CD4-positive, alpha-beta memory T cell (primary cell): ENCODE measurements around the gene COL27A1. TPM values are rescaled to one million over a fixed set of nuclear protein-coding genes. Genes with fewer than 3 reads are reported as not detected.

Experiments used
- CTCF ChIA-PET: fragments of 350-600 bp; sonication (Branson Sonifier 250); formaldehyde crosslinking; loops from one replicate; lab custom pipeline; 2021; ENCODE audit warnings: inconsistent platforms; ENCODE audit not compliant: partially characterized antibody; lab: Charles Lee
- POLR2A ChIA-PET: fragments of 350-600 bp; sonication (Branson Sonifier 250); formaldehyde crosslinking; loops from one replicate; lab custom pipeline; 2021; ENCODE audit not compliant: partially characterized antibody; lab: Charles Lee
- DNase-seq, 5 donors: peaks; one replicate each; pipeline versions ENCODE4 v3.0.0 to v3.0.0-alpha.2; 2020 to 2022; ENCODE audit warnings: mixed read lengths in 1 of 5
- H3K27ac ChIP-seq: one replicate; pipeline ENCODE4 v1.7.0; 2013; ENCODE audit warnings: low read depth, low read length
- H3K27me3 ChIP-seq: 2 replicates; pipeline ENCODE4 v1.7.0; 2013; ENCODE audit warnings: mild to moderate bottlenecking, low read length, moderate library complexity; ENCODE audit not compliant: insufficient read depth
- H3K36me3 ChIP-seq: 2 replicates; pipeline ENCODE4 v1.7.0; 2013; ENCODE audit warnings: mild to moderate bottlenecking, low read length, moderate library complexity; ENCODE audit not compliant: insufficient read depth
- H3K4me1 ChIP-seq: 2 replicates; pipeline ENCODE4 v1.7.0; 2013; ENCODE audit warnings: mild to moderate bottlenecking, low read length, moderate library complexity; ENCODE audit not compliant: insufficient read depth
- H3K4me3 ChIP-seq, 2 donors: one replicate each; pipeline ENCODE4 v1.7.0; 2013; ENCODE audit warnings: low read length in 2 of 2, mild to moderate bottlenecking in 1 of 2
- H3K9me3 ChIP-seq, 2 donors: one replicate each; pipeline ENCODE4 v1.7.0; 2013; ENCODE audit warnings: low read length in 2 of 2, control low read depth in 1 of 2; ENCODE audit not compliant: control insufficient read depth in 1 of 2
- H3K27ac Mint-ChIP-seq, 7 donors: one replicate each; pipeline ENCODE4 v1.8.0; 2020 to 2021; ENCODE audit warnings: mixed read lengths in 7 of 7, mild to moderate bottlenecking in 6 of 7, inconsistent platforms in 3 of 7, moderate library complexity in 3 of 7
- H3K27me3 Mint-ChIP-seq, 2 donors: one replicate each; pipeline ENCODE4 v1.8.0; 2020 to 2021; ENCODE audit warnings: mixed read lengths in 2 of 2
- H3K36me3 Mint-ChIP-seq, 2 donors: one replicate each; pipeline ENCODE4 v1.8.0; 2020 to 2021; ENCODE audit warnings: mixed read lengths in 2 of 2, inconsistent platforms in 1 of 2, mild to moderate bottlenecking in 1 of 2
- H3K4me1 Mint-ChIP-seq, 4 donors: one replicate each; pipeline ENCODE4 v1.8.0; 2020 to 2021; ENCODE audit warnings: mixed read lengths in 4 of 4, mild to moderate bottlenecking in 1 of 4
- H3K4me3 Mint-ChIP-seq, 8 donors: one replicate each; pipeline ENCODE4 v1.8.0; 2020 to 2021; ENCODE audit warnings: mixed read lengths in 8 of 8, mild to moderate bottlenecking in 7 of 8, moderate library complexity in 6 of 8, inconsistent platforms in 3 of 8
- H3K9me3 Mint-ChIP-seq, 8 donors: one replicate each; pipeline ENCODE4 v1.8.0; 2020 to 2021; ENCODE audit warnings: mixed read lengths in 8 of 8, mild to moderate bottlenecking in 5 of 8, inconsistent platforms in 3 of 8, moderate library complexity in 1 of 8
- intact Hi-C: fragments of 100-400 bp; cut with micrococcal nuclease; formaldehyde crosslinking; loops from one replicate; pipeline ENCODE4 v1.15.1; 2023
- polyA plus RNA-seq, 2 donors: library from polyadenylated mRNA; unstranded; fragments of 300-500 nt; fragmentation: Illumina TruSeq; gene quantifications; one replicate each; pipeline ENCODE4 v1.2.3, GENCODE V29; 2021
- total RNA-seq, 2 experiments: library from RNA; stranded (reverse); gene quantifications; one replicate each; pipeline ENCODE4 v1.2.3, GENCODE V29; 2021

COL27A1 gene
- total and polyA plus RNA-seq, 4 experiments from 2014 or later: 1.3 TPM; not detected in 2

- peaks cover 0 to 1% (median 0%) of the 10 kb centered on the region in 8 donors for H3K9me3 Mint-ChIP-seq
- H3K27me3 ChIP-seq: no peaks in the 10 kb centered on the region
- no peaks in the 10 kb centered on the region for H3K9me3 ChIP-seq
- no peak overlapping the region for H3K27ac ChIP-seq
- H3K27ac Mint-ChIP-seq: no peak overlapping the region
- CTCF ChIA-PET: interaction anchor here (2.1 kb wide), 1 partner anchor 27 kb away, joined by 6 read pairs; no protein-coding TSS in a partner anchor
- POLR2A ChIA-PET: no interaction called here
- H3K4me3 Mint-ChIP-seq: no peak overlapping the region
- H3K4me3 ChIP-seq: no peak overlapping the region
- DNase-seq: peak in 1 of 5 donors; percentile 13
- H3K4me1 ChIP-seq: no peaks in the 10 kb centered on the region
- H3K36me3 Mint-ChIP-seq: no peaks in the 10 kb centered on the region
- intact Hi-C loops: no loop called here
- H3K4me1 Mint-ChIP-seq: no peaks in the 10 kb centered on the region
- H3K36me3 ChIP-seq: no peaks in the 10 kb centered on the region
- peaks cover 0 to 4% of the 10 kb centered on the region in 2 donors for H3K27me3 Mint-ChIP-seq
These were observed 108.6 kb downstream of the COL27A1 start for GRCh38 chr9:114263853-114264510.

GRCh38 chr9:114264806-114265550 is 109.6 kb downstream of the COL27A1 start:
- CTCF ChIA-PET: interaction anchor here (2.1 kb wide), 1 partner anchor 26 kb away, joined by 6 read pairs; no protein-coding TSS in a partner anchor
- no peaks in the 10 kb centered on the region for H3K4me1 Mint-ChIP-seq

GRCh38 chr9:114266969-114267368 is 111.6 kb downstream of the COL27A1 start:
- POLR2A ChIA-PET: no interaction called here
- H3K27ac Mint-ChIP-seq: no peak overlapping the region

More at GRCh38 chr9:114264806-114265550, 109.6 kb downstream of the COL27A1 start:
- no peaks in the 10 kb centered on the region for H3K27me3 ChIP-seq
- H3K9me3 ChIP-seq: no peaks in the 10 kb centered on the region
- POLR2A ChIA-PET: no interaction called here
- no peak overlapping the region for H3K4me3 ChIP-seq
- H3K4me1 ChIP-seq: no peaks in the 10 kb centered on the region
- peak in 1 of 5 donors; percentile 8 for DNase-seq
- no peak overlapping the region for H3K27ac Mint-ChIP-seq
- no peaks in the 10 kb centered on the region for H3K9me3 Mint-ChIP-seq
- intact Hi-C loops: no loop called here
- no peak overlapping the region for H3K4me3 Mint-ChIP-seq
- no peaks in the 10 kb centered on the region for H3K36me3 ChIP-seq
- no peak overlapping the region for H3K27ac ChIP-seq
- peaks cover 0 to 4% of the 10 kb centered on the region in 2 donors for H3K27me3 Mint-ChIP-seq
- no peaks in the 10 kb centered on the region for H3K36me3 Mint-ChIP-seq

GRCh38 chr9:114269023-114269422 is 113.7 kb downstream of the COL27A1 start:
- Mint-ChIP-seq H3K4me3 (no peak overlapping the region), H3K27ac (no peak overlapping the region), H3K4me1 (no peaks in the 10 kb centered on the region), H3K27me3 (peaks cover 3 to 4% of the 10 kb centered on the region in 2 donors), H3K9me3 (no peaks in the 10 kb centered on the region), H3K36me3 (no peaks in the 10 kb centered on the region)
- no peaks in the 10 kb centered on the region for H3K4me1 ChIP-seq
- ChIA-PET POLR2A (no interaction called here), CTCF (interaction anchor here (1.2 kb wide), 1 partner anchor 187 kb away, joined by 3 read pairs; no protein-coding TSS in a partner anchor)
- no peaks in the 10 kb centered on the region for H3K9me3 ChIP-seq
- no peaks in the 10 kb centered on the region for H3K36me3 ChIP-seq
- no peak overlapping the region for H3K27ac ChIP-seq
- intact Hi-C loops: no loop called here
- DNase-seq: no peak
- no peaks in the 10 kb centered on the region for H3K27me3 ChIP-seq
- no peak overlapping the region for H3K4me3 ChIP-seq

More at GRCh38 chr9:114266969-114267368, 111.6 kb downstream of the COL27A1 start:
- no peaks in the 10 kb centered on the region for H3K4me1 Mint-ChIP-seq
- CTCF ChIA-PET: interaction anchor here (1.0 kb wide), 1 partner anchor 24 kb away, joined by 3 read pairs; no protein-coding TSS in a partner anchor
- H3K27me3 ChIP-seq: no peaks in the 10 kb centered on the region
- peak in 1 of 5 donors; percentile 6 for DNase-seq
- peaks cover 0 to 4% of the 10 kb centered on the region in 2 donors for H3K27me3 Mint-ChIP-seq
- no peak overlapping the region for H3K4me3 ChIP-seq
- no peaks in the 10 kb centered on the region for H3K36me3 Mint-ChIP-seq
- no peaks in the 10 kb centered on the region for H3K4me1 ChIP-seq
- H3K27ac ChIP-seq: no peak overlapping the region
- H3K36me3 ChIP-seq: no peaks in the 10 kb centered on the region
- no peaks in the 10 kb centered on the region for H3K9me3 ChIP-seq
- intact Hi-C loops: no loop called here
- H3K9me3 Mint-ChIP-seq: no peaks in the 10 kb centered on the region
- no peak overlapping the region for H3K4me3 Mint-ChIP-seq

- H3K27ac ChIP-seq: no peak overlapping the region
- peaks cover 3 to 4% of the 10 kb centered on the region in 2 donors for H3K27me3 Mint-ChIP-seq
- no peak overlapping the region for H3K4me3 ChIP-seq
- H3K9me3 ChIP-seq: no peaks in the 10 kb centered on the region
- ChIA-PET CTCF (no interaction called here), POLR2A (no interaction called here)
- H3K36me3 Mint-ChIP-seq: no peaks in the 10 kb centered on the region
- peak in 1 of 5 donors; percentile 28 for DNase-seq
- intact Hi-C loops: no loop called here
- H3K27me3 ChIP-seq: no peaks in the 10 kb centered on the region
- no peak overlapping the region for H3K27ac Mint-ChIP-seq
- no peaks in the 10 kb centered on the region for H3K4me1 ChIP-seq
- H3K36me3 ChIP-seq: no peaks in the 10 kb centered on the region
- H3K4me1 Mint-ChIP-seq: no peaks in the 10 kb centered on the region
- no peak overlapping the region for H3K4me3 Mint-ChIP-seq
- no peaks in the 10 kb centered on the region for H3K9me3 Mint-ChIP-seq
These were observed 115.0 kb downstream of the COL27A1 start for GRCh38 chr9:114270120-114270975.

- Mint-ChIP-seq H3K27me3 (peaks cover 0 to 3% of the 10 kb centered on the region in 2 donors), H3K27ac (no peak overlapping the region), H3K36me3 (no peaks in the 10 kb centered on the region), H3K9me3 (no peaks in the 10 kb centered on the region), H3K4me1 (no peaks in the 10 kb centered on the region), H3K4me3 (no peak overlapping the region)
- CTCF ChIA-PET: no interaction called here
- Histone ChIP-seq H3K27ac (no peak overlapping the region), H3K36me3 (no peaks in the 10 kb centered on the region), H3K27me3 (no peaks in the 10 kb centered on the region), H3K4me3 (no peak overlapping the region), H3K4me1 (no peaks in the 10 kb centered on the region), H3K9me3 (no peaks in the 10 kb centered on the region)
- peak in 1 of 5 donors; percentile 24 for DNase-seq
- intact Hi-C loops: no loop called here
- POLR2A ChIA-PET: no interaction called here
These were observed 116.5 kb downstream of the COL27A1 start for GRCh38 chr9:114271556-114272510.
